Liver (tissue), 3 donors: ENCODE data around the gene ISCA2.

Experiments
- EGR1 ChIP-seq, 2 donors: IDR thresholded peaks; 2 replicates each; pipeline ENCODE4 v1.6.1; 2016 to 2018; ENCODE audit warnings: antibody characterized with exemption in 2 of 2, low read depth in 2 of 2
- FOXA1 ChIP-seq: IDR thresholded peaks from 2 replicates; pipeline ENCODE4 v1.6.1; 2016; ENCODE audit warnings: antibody characterized with exemption
- GABPA ChIP-seq, 2 donors: IDR thresholded peaks in 1 of 2; conservative IDR thresholded peaks in 1 of 2; 2 replicates each; pipeline ENCODE4 v1.6.1; 2016; ENCODE audit warnings: antibody characterized with exemption in 2 of 2, mild to moderate bottlenecking in 1 of 2, moderate library complexity in 1 of 2
- JUND ChIP-seq, 2 donors: IDR thresholded peaks; 2 replicates each; pipeline ENCODE4 v1.6.1; 2016; ENCODE audit warnings: antibody characterized with exemption in 2 of 2
- NR2F2 ChIP-seq: IDR thresholded peaks from 2 replicates; pipeline ENCODE4 v1.6.1; 2016; ENCODE audit warnings: antibody characterized with exemption
- RXRA ChIP-seq, 2 donors: IDR thresholded peaks; 2 replicates each; pipeline ENCODE4 v1.6.1; 2017 to 2018; ENCODE audit warnings: antibody characterized with exemption in 2 of 2, mild to moderate bottlenecking in 1 of 2
- SP1 ChIP-seq: IDR thresholded peaks from 2 replicates; pipeline ENCODE4 v1.6.1; 2018; ENCODE audit warnings: antibody characterized with exemption, mild to moderate bottlenecking
- TAF1 ChIP-seq: conservative IDR thresholded peaks from 2 replicates; pipeline ENCODE4 v1.6.1; 2016; ENCODE audit warnings: antibody characterized with exemption, mild to moderate bottlenecking
- YY1 ChIP-seq: IDR thresholded peaks from 2 replicates; pipeline ENCODE4 v1.6.1; 2016; ENCODE audit warnings: antibody characterized with exemption, mild to moderate bottlenecking
- TF ChIP-seq, protein P1 (sequence below): fragments of 150-350 bp; IDR thresholded peaks from 2 replicates; pipeline ENCODE4 v1.5.1; 2017; ENCODE audit warnings: improper control_type of control experiment, low read depth, low read length; ENCODE audit not compliant: missing input control
- TF ChIP-seq, protein P2 (sequence below): IDR thresholded peaks from 2 replicates; pipeline ENCODE4 v1.6.1; 2016; ENCODE audit warnings: antibody characterized with exemption, mild to moderate bottlenecking
- TF ChIP-seq, protein P3 (sequence below): IDR thresholded peaks from 2 replicates; pipeline ENCODE4 v1.6.1; 2016; ENCODE audit warnings: antibody characterized with exemption
- TF ChIP-seq, protein P4 (sequence below): IDR thresholded peaks from 2 replicates; pipeline ENCODE4 v1.6.1; 2016; ENCODE audit warnings: antibody characterized with exemption
- TF ChIP-seq, protein P5 (sequence below): IDR thresholded peaks from 2 replicates; pipeline ENCODE4 v1.6.1; 2016; ENCODE audit warnings: antibody characterized with exemption
- donor health status: healthy.
- donor health status: healthy.

DNA sequence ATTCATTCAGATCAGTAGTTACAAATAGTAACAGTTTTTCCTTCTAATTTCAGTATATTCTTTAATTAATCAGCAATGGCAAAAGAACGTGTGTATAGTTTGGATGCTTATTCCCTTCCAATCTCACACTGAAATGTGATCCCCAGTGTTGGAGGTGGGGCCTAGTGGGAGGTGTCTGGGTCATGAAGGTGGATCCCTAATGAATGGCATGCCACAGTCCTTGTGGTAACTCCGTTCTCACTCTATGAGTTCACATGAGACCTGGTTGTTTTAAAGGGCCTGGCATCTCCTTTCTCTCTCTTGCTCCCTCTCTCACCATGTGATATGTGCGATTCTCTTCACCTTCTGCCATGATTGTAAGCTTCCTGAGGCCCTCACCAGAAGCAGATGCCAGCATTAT, 48.7 kb upstream of the ISCA2 start:
- TF ChIP-seq, protein P1, sequence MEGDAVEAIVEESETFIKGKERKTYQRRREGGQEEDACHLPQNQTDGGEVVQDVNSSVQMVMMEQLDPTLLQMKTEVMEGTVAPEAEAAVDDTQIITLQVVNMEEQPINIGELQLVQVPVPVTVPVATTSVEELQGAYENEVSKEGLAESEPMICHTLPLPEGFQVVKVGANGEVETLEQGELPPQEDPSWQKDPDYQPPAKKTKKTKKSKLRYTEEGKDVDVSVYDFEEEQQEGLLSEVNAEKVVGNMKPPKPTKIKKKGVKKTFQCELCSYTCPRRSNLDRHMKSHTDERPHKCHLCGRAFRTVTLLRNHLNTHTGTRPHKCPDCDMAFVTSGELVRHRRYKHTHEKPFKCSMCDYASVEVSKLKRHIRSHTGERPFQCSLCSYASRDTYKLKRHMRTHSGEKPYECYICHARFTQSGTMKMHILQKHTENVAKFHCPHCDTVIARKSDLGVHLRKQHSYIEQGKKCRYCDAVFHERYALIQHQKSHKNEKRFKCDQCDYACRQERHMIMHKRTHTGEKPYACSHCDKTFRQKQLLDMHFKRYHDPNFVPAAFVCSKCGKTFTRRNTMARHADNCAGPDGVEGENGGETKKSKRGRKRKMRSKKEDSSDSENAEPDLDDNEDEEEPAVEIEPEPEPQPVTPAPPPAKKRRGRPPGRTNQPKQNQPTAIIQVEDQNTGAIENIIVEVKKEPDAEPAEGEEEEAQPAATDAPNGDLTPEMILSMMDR: no peak
- TF ChIP-seq, protein P2, sequence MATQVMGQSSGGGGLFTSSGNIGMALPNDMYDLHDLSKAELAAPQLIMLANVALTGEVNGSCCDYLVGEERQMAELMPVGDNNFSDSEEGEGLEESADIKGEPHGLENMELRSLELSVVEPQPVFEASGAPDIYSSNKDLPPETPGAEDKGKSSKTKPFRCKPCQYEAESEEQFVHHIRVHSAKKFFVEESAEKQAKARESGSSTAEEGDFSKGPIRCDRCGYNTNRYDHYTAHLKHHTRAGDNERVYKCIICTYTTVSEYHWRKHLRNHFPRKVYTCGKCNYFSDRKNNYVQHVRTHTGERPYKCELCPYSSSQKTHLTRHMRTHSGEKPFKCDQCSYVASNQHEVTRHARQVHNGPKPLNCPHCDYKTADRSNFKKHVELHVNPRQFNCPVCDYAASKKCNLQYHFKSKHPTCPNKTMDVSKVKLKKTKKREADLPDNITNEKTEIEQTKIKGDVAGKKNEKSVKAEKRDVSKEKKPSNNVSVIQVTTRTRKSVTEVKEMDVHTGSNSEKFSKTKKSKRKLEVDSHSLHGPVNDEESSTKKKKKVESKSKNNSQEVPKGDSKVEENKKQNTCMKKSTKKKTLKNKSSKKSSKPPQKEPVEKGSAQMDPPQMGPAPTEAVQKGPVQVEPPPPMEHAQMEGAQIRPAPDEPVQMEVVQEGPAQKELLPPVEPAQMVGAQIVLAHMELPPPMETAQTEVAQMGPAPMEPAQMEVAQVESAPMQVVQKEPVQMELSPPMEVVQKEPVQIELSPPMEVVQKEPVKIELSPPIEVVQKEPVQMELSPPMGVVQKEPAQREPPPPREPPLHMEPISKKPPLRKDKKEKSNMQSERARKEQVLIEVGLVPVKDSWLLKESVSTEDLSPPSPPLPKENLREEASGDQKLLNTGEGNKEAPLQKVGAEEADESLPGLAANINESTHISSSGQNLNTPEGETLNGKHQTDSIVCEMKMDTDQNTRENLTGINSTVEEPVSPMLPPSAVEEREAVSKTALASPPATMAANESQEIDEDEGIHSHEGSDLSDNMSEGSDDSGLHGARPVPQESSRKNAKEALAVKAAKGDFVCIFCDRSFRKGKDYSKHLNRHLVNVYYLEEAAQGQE: no peak
- TF ChIP-seq, protein P3, sequence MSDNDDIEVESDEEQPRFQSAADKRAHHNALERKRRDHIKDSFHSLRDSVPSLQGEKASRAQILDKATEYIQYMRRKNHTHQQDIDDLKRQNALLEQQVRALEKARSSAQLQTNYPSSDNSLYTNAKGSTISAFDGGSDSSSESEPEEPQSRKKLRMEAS: no peak
- TF ChIP-seq, protein P4, sequence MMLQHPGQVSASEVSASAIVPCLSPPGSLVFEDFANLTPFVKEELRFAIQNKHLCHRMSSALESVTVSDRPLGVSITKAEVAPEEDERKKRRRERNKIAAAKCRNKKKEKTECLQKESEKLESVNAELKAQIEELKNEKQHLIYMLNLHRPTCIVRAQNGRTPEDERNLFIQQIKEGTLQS: no peak
- TF ChIP-seq GABPA (IDR thresholded peaks at IDR 0.05 in 1 of 2, conservative IDR thresholded peaks at IDR 0.05 in 1 of 2): no peak
- no peak for TF ChIP-seq YY1
- no peak for TF ChIP-seq SP1
- TF ChIP-seq EGR1 (IDR thresholded peaks at IDR 0.05; ENCODE audit: low read depth in 2 of 2): no peak
- TF ChIP-seq JUND (IDR thresholded peaks at IDR 0.05): no peak
- TF ChIP-seq TAF1: no peak
- no peak for TF ChIP-seq FOXA1
- TF ChIP-seq NR2F2: no peak
- TF ChIP-seq, protein P5, sequence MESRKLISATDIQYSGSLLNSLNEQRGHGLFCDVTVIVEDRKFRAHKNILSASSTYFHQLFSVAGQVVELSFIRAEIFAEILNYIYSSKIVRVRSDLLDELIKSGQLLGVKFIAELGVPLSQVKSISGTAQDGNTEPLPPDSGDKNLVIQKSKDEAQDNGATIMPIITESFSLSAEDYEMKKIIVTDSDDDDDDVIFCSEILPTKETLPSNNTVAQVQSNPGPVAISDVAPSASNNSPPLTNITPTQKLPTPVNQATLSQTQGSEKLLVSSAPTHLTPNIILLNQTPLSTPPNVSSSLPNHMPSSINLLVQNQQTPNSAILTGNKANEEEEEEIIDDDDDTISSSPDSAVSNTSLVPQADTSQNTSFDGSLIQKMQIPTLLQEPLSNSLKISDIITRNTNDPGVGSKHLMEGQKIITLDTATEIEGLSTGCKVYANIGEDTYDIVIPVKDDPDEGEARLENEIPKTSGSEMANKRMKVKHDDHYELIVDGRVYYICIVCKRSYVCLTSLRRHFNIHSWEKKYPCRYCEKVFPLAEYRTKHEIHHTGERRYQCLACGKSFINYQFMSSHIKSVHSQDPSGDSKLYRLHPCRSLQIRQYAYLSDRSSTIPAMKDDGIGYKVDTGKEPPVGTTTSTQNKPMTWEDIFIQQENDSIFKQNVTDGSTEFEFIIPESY: no peak
- no peak for TF ChIP-seq RXRA (IDR thresholded peaks at IDR 0.05)
